Right atrium auricular region (tissue), 2 donors: Measurements from ENCODE around the gene SLC23A2. TPM values are rescaled to one million over a fixed set of nuclear protein-coding genes. Genes with fewer than 3 reads are reported as not detected.

ENCODE experiments used
- DNase-seq: peaks from one replicate; pipeline ENCODE4 v3.0.0-alpha.2; 2019; ENCODE audit warnings: low spot score
- H3K27ac ChIP-seq, 2 donors: fragments of 200-600 bp; sonication (generic); 1 replicate in 1 of 2; 2 replicates in 1 of 2; pipeline ENCODE4 v1.5.1; 2016 to 2019
- H3K27me3 ChIP-seq, 2 donors: fragments of 200-600 bp; sonication (generic); one replicate each; pipeline versions ENCODE4 v1.5.1 to v1.6.0; 2017 to 2019
- H3K36me3 ChIP-seq: fragments of 200-600 bp; sonication (generic); one replicate; pipeline ENCODE4 v1.5.1; 2016
- H3K4me1 ChIP-seq, 2 donors: fragments of 200-600 bp; sonication (generic); one replicate each; pipeline versions ENCODE4 v1.5.1 to v1.6.0; 2017 to 2019
- H3K4me3 ChIP-seq, 2 donors: fragments of 200-600 bp; sonication (generic); 1 replicate in 1 of 2; 2 replicates in 1 of 2; pipeline ENCODE4 v1.5.1; 2017 to 2019; ENCODE audit warnings: mild to moderate bottlenecking in 1 of 2, moderate library complexity in 1 of 2
- H3K9me3 ChIP-seq, 2 donors: fragments of 200-600 bp; sonication (generic); one replicate each; pipeline ENCODE4 v1.5.1; 2019
- total RNA-seq, 2 donors: library from RNA; depleted of rRNA; stranded (reverse); fragments of >200 nt; gene quantifications; one replicate each; pipeline ENCODE4 v1.1.0, GENCODE V29; 2016
- TF ChIP-seq, protein P1 (sequence below), 2 donors: fragments of 200-600 bp; sonication (generic); IDR thresholded peaks; one replicate each; pipeline ENCODE4 v1.5.1; 2019; ENCODE audit warnings: antibody characterized with exemption in 2 of 2

SLC23A2 gene
- total RNA-seq, 2 donors from 2014 or later, result 9.8 to 10.8 TPM

DNA sequence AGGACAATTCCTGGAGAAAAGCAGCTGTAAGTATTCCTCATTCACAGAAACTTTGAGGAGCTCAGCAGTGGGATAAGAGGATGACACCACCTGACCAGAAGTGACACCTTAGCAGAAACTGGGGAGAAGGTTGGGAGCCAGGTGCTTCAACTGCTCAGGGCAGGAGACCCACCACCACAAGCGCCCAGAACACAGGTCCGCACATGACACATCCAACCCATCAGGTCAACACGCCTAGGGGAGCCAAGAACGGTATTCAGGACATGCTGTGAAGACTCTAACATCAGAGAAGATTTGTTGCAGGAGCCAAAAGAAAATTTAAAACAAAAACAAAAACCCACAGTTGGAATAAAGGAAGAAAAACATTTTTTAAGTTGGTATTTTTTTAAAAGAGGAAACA is 50.5 kb downstream of the SLC23A2 start:
- no peaks in the 10 kb centered on the region for H3K27me3 ChIP-seq
- peaks cover 4% of the 10 kb centered on the region for H3K36me3 ChIP-seq
- peaks cover 0 to 17% of the 10 kb centered on the region in 2 donors for H3K4me1 ChIP-seq
- no peak overlapping the region for H3K4me3 ChIP-seq
- TF ChIP-seq, protein P1, sequence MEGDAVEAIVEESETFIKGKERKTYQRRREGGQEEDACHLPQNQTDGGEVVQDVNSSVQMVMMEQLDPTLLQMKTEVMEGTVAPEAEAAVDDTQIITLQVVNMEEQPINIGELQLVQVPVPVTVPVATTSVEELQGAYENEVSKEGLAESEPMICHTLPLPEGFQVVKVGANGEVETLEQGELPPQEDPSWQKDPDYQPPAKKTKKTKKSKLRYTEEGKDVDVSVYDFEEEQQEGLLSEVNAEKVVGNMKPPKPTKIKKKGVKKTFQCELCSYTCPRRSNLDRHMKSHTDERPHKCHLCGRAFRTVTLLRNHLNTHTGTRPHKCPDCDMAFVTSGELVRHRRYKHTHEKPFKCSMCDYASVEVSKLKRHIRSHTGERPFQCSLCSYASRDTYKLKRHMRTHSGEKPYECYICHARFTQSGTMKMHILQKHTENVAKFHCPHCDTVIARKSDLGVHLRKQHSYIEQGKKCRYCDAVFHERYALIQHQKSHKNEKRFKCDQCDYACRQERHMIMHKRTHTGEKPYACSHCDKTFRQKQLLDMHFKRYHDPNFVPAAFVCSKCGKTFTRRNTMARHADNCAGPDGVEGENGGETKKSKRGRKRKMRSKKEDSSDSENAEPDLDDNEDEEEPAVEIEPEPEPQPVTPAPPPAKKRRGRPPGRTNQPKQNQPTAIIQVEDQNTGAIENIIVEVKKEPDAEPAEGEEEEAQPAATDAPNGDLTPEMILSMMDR (IDR thresholded peaks at IDR 0.05), result no peak
- H3K27ac ChIP-seq, result peak overlapping the region; percentile 55
- H3K9me3 ChIP-seq, result no peaks in the 10 kb centered on the region
- no peak for DNase-seq

DNA sequence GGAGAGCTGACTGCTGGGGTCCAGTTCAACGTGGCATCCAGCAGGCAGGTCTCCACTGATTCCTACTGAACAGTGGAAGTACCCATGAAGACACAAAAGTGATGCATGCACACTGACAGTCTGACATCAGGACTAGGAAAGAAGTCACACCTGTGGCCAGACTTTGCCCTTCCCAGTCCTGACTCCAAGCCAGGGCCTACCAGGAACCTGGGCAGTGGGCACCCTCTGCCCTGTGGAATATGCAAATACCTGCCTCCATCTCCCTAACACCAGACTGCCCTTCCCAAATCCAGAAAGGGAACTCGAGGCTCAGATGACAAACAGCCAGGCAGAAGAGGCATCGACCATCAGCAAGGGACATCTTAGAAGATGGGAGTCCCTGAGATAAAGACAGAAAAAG is 50.9 kb downstream of the SLC23A2 start:
- no peak for DNase-seq
- TF ChIP-seq, protein P1 (IDR thresholded peaks at IDR 0.05), result no peak
- Histone ChIP-seq H3K27ac (peak overlapping the region; percentile 55), H3K4me3 (no peak overlapping the region), H3K9me3 (no peaks in the 10 kb centered on the region), H3K27me3 (no peaks in the 10 kb centered on the region), H3K36me3 (peaks cover 4% of the 10 kb centered on the region), H3K4me1 (peaks cover 0 to 17% of the 10 kb centered on the region in 2 donors)

DNA sequence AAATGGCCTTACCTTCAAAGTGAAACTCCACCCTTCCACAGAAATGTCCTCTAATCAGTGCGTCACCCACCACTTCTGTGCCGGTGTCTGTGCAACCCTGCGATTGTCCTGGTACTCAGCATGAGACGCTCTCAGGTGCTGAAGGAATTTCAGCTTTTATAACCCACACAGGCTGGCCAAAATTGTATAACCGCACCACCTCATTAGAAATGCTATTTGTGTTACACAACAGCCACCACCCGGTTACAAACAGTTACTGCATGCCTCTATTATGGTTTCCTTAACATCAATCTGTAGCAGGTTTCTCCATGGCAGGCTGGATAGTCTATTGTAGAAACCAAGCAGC is 51.5 kb downstream of the SLC23A2 start:
- H3K9me3 ChIP-seq, result no peaks in the 10 kb centered on the region
- no peaks in the 10 kb centered on the region for H3K27me3 ChIP-seq
- TF ChIP-seq, protein P1 (IDR thresholded peaks at IDR 0.05), result peak; percentile 33 to 73
- peaks cover 0 to 17% of the 10 kb centered on the region in 2 donors for H3K4me1 ChIP-seq
- H3K4me3 ChIP-seq, result no peak overlapping the region
- DNase-seq, result no peak
- H3K36me3 ChIP-seq, result peaks cover 4% of the 10 kb centered on the region
- H3K27ac ChIP-seq, result no peak overlapping the region

DNA sequence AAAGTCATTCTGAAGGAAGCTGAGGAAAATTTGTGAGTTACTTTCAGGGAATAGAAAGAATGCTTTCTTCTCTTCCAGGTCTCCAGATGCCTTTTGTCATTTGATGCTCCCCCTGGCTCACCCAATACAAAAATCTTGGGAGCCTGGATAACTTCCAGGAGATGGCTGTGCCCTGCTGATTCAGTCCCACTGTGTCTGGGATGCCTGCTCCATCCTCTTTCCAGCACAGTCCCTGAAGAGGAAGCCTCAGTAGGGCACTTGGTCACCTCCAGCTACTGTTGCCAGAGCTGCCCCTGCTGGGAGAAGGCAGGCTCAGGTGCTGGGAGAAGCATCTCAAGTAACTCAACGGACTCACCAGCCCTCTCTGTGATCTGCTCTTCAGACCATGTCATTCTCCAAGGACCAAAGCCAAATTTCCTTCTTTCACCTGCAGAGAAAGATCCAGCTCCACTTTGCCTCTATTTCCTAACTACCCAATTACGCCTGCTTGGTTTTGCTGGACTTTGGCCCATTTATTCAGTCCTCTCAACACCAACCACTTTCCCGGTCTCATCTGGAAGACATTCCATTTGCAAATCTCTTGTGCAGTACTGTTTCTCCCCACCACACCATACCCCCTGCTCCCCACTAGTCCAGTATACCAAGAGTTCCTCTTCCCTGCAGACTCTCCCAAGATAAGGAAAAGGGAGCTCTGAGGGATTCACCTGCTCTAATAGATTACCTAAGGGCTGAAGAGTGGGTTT is 53.3 kb downstream of the SLC23A2 start:
- no peak for DNase-seq
- peaks cover 0 to 24% of the 10 kb centered on the region in 2 donors for H3K4me1 ChIP-seq
- H3K4me3 ChIP-seq, result no peak overlapping the region
- no peaks in the 10 kb centered on the region for H3K9me3 ChIP-seq
- no peaks in the 10 kb centered on the region for H3K27me3 ChIP-seq
- H3K36me3 ChIP-seq, result peaks cover 4% of the 10 kb centered on the region
- TF ChIP-seq, protein P1 (IDR thresholded peaks at IDR 0.05), result no peak
- H3K27ac ChIP-seq, result no peak overlapping the region

DNA sequence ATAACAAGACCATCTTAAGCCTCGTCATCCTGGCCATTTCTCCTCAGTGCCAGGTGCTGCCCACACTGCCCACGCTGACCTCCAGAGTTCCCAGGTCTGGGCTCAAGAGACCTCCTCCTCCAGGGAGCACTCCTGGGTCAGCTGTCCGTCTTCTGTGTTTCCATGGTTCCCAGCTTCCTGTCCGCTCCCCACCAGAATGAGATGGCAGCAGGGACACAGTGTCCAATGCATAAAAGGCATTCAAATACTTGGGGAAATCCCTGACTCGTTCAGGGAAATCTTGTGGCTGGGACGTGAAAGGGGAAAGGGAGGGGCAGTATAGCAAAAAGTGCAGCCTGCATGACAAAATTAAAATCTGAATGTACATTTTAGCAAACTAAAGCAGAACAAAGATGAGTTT is 54.3 kb downstream of the SLC23A2 start:
- Histone ChIP-seq H3K4me3 (no peak overlapping the region), H3K27me3 (no peaks in the 10 kb centered on the region), H3K36me3 (no peaks in the 10 kb centered on the region), H3K27ac (no peak overlapping the region), H3K9me3 (no peaks in the 10 kb centered on the region), H3K4me1 (peaks cover 0 to 24% of the 10 kb centered on the region in 2 donors)
- TF ChIP-seq, protein P1 (IDR thresholded peaks at IDR 0.05), result no peak
- no peak for DNase-seq

DNA sequence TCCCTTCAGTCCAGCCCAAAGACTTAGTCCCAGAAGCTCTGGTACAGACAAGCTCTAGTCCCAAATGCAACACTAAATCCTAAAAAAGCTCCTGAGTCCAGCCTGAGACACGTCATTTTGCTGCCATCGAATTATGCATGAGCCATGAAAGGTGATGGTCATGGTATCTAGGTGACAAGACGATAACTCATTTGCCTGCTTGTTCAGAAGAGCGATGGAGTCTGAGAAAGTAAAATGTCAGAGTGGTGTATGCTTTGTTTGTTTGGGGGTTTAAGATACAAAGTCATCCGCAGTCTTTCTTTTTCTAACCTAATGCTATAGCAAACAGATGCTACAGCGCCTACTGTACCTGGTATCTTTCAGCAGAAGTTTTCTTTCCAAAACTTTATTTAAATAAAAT is 54.7 kb downstream of the SLC23A2 start:
- H3K9me3 ChIP-seq, result no peaks in the 10 kb centered on the region
- H3K36me3 ChIP-seq, result no peaks in the 10 kb centered on the region
- H3K27me3 ChIP-seq, result no peaks in the 10 kb centered on the region
- TF ChIP-seq, protein P1 (IDR thresholded peaks at IDR 0.05), result no peak
- H3K27ac ChIP-seq, result no peak overlapping the region
- H3K4me1 ChIP-seq, result peaks cover 0 to 22% of the 10 kb centered on the region in 2 donors
- no peak for DNase-seq
- no peak overlapping the region for H3K4me3 ChIP-seq
